GM21381 (cell line): ENCODE measurements around the gene KRT4.

ENCODE experiments used
- ATAC-seq: cut with Tn5 transposase; IDR thresholded peaks from one replicate; pipeline ENCODE4 v1.9.1; 2021; ENCODE audit warnings: mild to moderate bottlenecking, moderate library complexity; ENCODE audit not compliant: unreplicated experiment

KRT4 gene

DNA sequence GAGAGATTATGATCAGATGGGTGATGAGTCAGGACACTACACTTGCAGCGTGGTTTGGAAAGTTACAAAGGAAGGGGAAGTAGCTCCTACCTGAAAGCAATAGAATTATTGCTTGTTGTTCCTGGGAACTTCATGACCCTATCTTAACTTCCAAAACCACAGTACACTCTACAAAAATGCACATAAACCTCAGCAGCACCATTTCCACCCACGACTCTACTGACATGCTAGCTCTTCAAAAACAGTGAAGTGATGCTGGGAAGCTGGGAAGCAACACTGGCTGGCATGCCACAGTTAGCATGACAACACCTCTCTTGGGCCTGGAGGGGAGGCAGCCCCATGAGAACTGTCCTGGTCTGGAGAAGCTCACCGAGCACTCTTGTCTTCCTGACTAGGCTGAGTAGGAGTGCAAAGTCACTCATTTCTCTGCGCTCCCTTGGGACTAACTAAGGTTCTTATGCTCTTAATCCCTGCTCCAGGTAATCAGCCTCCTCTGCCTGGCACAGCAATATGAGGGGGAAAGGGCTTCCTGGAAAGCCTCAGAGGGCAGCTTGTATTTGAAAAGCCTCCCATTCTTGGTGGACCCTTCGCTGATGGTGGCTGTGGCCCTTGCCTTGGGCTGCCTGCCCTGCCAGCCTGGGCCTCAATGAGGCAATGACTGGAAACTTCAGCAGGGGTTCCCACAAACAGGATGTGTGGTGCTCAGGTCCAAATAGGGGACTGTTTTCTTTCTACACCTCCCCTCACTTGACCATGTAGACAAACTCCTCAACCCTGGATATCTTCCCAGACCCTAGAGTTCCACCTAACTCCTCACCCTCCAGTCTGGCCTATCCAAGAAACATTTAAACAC is 19.2 kb downstream of the KRT4 start:
- ATAC-seq, result no peak

DNA sequence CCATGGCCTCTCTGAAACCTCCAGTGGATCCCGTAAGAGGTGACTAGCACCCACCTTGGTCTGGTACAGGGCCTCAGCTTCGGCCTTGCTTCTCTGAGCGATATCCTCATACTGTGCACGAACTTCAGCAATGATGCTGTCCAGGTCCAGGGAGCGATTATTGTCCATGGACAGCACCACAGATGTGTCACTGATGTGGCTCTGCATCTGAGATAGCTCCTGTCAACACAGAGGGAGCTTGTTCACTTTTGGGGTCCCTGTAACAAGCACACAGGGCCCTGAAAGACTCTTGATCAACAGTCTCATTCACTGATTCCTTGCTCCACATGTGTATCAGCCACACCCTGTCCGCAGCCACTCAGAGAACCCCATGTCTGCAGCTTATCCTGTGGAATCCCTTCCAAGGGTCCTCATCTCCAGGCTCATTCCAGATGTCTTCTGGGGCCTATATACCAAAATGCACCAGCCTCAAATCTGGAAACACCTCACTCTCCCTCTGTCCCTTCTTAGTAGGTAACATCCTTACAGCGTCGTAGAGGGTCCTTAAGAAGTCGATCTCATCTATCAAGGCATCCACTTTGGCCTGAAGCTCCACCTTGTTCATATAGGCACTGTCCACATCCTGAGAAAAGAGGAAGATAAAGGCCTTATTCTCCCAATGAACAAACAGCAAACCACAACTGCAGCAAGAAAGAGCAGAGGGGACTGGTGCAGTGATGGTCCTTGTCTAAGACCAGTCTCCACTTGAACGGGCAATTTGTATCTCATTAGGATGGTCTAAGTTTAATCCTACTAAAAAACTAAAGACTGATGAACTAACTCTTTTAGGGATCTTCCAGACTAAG is 21.5 kb downstream of the KRT4 start:
- no peak for ATAC-seq

DNA sequence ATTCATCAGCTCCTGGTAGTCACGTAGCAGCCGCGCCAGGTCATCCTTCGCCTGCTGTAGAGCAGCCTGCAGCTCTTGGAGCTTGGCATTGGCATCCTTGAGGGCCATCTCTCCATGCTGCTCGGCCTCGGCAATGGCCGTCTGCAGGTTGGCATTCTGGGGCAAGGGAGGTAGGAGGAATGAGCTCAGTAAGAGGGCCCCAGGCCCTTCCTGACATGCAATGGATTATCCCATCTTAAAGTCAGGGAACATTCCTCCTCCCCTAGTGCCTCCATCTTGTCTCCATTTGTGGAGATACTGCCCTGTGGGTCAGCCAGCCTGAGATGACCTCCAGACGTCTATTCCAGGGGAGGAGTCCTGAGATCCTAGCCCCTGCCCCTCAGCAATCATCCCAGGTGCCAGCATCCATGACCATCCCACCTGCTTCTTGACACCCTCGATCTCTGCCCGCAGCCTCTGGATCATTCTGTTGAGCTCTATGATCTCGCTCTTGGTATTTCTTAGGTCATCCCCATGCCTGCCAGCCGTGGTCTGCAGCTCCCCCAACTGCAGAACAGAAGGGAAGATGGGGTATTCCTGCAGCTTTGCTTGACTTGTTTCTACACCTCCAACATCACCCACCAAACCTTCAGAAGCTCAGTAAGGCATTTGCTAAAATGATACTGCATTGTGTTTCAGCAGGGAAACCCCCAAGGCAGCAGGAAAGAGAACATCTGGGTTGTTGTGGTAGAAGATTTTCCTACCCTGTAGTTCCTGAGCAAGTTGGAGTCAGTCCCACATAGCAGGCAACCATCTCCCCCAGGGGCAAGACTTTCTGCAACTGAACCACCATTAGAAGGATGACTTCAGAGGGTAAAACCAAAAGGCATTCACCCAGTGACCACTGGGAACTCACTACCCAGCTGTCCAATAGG is 22.4 kb downstream of the KRT4 start:
- ATAC-seq, result no peak

DNA sequence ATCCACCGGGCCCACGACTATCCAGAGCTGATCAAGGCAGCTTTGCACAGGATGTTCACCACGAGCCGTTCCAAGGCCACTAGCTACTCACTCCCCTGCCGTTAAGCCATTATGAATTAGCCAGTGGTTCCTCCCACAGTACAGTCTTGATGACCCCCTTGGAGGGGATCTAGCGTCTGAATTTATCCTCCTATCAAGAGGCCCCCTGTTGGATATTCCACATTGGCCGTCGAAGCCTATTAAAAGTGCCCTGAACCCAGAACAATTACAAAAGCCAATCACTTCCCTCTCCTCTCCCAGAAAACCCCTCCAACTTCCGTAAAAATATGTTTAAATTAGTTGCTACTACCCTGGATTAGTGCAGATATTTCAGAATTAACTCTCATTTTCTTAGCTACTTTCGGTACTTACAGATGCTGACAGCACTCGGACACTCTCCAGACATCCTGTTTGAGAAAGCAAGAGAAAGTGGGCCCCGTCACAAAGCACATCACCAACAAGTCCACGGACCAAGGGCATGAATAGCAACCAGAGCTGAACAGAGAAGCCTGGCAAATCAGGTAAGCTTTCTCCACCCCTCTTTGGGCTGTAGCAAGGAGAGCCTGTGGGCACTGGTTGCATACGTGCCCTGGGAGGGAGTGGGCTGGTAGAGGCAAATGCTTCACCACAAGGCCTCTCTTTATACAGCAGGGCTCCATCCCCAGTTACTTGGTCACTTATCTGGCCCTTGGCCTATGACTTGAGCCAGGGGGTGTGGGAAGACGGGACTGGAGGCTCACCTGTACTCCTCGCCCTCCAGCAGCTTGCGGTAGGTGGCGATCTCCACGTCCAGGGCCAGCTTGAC is 23.3 kb downstream of the KRT4 start:
- ATAC-seq, result no peak

DNA sequence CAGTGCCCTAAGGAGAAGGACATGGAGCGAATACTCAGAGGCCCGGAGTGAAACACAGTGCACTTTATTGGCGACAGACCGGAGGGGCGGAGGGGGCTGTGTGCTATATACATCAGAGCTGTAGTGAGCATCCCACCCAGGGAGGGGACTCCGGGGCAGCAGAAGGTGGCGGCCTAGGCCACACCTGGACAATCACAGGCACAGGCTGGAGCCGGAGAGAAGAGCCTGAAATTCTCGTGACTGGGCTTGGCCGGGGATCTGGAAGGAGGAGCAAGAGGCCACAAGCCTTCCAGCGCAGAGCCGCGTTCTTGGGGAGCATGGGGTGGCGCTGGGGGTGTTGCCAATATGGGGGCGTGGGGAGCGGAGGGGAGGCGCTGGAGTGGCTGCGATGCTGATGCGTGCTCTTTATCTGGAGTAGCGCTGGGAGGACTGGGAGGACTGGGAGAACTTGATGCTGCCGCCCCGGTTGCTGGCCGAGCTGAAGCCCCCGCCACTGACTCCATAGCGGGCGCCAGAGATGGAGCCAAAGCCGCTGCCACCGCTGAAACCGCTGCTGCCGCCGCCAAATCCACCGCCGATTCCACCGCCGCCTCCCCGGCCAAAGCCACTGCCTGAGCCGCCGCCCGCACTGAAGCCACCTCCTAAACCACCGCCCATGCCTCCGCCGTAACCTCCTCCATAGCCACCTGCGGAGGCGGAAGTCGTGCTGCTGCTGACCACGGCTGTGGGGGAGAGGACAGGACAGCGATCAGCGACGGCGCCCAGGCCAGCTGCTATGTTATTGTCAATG is 24.1 kb downstream of the KRT4 start:
- ATAC-seq, result no peak

DNA sequence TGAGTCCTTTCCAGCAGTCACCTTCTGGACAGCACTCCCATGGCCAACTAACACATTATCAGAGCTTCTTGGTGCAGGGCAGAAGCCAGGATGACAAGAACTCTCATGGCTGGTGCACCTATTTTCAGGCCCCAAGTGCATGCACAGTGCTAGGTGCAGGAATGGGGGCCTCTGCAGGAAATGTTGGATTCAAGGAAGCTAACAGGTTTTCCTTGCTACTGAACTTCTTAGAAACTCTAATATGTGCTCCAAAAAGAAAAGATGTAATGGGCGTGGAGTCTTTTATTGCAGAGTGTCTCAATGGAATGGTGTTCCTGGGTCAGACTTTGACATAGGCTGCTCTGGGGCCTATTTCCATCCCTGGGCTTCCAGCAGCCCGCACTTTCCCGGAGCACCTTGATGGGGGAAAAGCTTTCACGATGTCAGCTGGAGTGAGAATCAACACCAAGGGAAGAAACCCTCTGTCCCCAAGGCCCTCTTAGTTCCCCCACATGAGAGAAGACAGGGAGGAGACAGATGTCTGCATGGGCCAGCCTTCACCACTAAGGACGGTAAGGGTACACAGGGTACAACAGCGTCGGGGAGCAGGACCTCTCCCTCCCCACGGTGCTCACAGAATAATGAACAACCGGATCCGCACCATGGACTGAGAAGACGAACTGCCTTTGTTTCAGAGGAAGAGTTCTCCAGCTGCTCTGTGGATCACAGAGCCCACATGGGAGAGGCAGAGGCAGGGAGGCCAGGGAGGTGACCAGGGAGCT is 24.9 kb downstream of the KRT4 start:
- no peak for ATAC-seq

DNA sequence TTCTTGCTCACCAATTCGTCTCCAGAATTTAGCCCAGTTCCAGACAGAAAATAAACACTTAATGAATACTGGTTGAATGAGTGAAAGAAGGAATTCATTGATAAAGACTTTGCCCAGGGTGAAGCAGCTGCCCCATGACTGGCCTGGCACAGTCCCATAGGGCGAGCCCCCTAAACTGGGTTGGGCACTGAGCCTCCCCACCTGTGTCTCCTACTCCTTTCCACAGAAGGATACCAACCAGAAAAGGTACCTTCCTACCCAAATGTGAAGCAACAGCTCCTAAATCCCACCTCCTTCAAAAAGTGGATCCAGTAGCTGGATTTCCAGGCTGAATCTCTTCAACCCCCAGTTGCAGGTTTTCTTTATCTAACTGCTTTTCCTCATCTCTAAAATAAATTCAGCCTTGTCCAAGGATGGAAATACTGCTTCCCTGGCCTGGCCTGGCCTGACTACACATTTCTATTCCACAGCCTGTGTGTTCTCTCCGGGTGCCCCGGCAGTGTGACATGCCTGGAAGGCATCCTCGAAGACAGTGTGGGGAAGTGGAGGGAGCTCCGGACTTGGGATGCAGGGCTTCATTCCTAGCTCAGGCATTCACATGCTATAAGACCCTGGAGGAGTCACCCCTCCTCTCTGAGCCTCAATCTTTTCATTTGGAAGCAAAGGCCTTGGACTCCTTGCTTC is 25.6 kb downstream of the KRT4 start:
- no peak for ATAC-seq

GRCh38 chr12:52787324-52788191 is 26.4 kb downstream of the KRT4 start:
- ATAC-seq, result no peak

DNA sequence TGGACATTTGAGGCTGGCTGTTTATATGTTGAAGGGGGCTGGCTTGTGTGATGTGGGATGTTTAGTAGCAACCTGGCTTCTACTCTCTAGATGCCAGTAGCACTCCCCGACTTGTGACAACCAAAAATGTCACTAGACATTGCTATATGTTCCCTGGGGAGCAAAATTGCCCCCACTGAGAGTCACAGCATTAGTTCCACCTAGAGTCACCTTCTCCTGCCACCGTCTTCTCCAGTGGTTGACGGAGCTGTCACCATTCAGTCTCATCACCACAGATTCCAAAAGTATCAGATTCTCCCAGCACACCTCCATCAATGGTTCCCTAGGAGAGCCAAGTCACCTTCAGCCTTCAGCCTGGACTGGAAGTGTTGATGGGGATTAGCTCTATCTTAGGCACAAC is 29.0 kb downstream of the KRT4 start:
- ATAC-seq, result no peak

DNA sequence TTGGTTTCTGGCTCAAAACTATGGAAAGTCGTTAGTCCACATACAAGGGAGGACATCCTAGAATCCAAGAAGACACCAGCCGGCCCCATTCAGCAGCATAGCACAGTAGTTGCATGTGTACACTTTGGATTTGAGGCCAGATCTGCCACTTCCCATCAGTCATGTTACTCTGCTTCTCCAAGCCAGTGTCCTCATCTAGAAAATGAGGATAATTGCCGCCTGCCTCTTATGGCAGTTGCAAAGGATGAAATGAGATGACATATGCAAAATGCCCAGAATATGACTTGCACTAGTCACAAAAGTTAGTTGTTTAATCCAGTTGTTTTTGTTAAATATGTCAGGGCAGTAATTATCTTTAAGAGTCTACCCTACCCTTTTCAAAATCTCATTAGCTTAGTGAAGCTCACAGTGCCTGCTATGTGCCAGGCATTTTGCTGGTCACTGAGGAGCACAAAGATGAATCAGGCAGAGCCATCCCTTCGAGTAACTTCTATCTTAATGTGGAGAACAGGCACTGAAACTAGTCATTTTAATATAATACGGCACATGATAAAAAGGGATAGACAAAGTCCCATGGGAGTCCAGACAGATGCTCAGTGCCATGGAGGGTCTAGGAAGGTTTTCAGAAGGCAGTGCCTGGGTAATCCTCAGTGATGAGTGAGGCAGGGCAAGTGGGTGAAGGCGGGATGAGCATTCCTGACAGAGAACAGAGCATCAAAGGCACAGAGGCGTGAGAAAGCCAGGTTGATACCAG is 30.2 kb downstream of the KRT4 start:
- ATAC-seq, result no peak

GRCh38 chr12:52782502-52782901 is 31.4 kb downstream of the KRT4 start:
- no peak for ATAC-seq

GRCh38 chr12:52781399-52782082 is 32.4 kb downstream of the KRT4 start:
- ATAC-seq, result no peak

GRCh38 chr12:52779914-52780313 is 34.0 kb downstream of the KRT4 start:
- ATAC-seq, result no peak

DNA sequence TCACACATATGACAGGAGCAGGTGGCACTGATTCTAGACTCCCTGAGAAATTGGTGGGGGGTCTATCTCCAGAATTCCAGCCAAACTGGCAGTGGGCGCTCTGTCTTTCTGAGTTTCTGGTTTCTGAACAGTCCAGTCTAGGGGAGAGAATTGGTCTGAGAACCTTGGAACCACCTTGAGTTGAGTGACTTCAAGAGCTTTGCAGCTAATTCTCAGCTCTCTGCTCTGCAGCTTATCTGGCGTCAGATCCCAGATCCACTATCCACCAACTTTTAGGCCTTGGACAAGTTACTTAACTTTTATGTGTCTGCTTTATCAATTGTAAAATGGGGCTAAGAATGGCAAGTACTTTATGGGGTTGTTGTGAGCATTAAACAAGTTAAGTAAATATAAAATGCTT is 35.1 kb downstream of the KRT4 start:
- no peak for ATAC-seq

GRCh38 chr12:52777566-52777965 is 36.4 kb downstream of the KRT4 start:
- no peak for ATAC-seq

GRCh38 chr12:52776913-52777395 is 37.0 kb downstream of the KRT4 start, which contains the start of gene KRT76:
KRT76 (minus strand) TSS chr12:52777345; CDS start chr12:52777291, 54 bp downstream.
- ATAC-seq, result no peak
